ENCODE data around the gene KCNQ5.

The KCNQ5 gene

DNA sequence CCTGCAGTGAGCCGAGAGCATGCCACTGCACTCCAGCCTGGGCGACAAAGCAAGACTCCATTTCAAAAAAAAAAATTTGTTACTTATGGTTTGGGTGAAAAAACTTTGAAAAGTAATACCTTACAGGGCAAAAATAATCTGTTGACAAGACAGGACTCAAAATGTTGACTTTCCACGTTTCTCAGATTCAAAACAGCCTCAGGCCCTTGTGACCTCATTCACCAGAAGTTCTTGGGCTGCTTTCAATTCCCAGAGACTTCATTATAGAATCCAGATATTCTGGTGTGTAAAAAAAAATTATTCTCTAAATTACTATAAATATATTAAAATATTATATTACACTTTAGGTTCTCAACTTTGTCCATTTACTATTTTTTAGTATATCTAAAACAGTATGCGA is 116.2 kb downstream of the KCNQ5 start:
- TF ChIP-seq, protein P1, sequence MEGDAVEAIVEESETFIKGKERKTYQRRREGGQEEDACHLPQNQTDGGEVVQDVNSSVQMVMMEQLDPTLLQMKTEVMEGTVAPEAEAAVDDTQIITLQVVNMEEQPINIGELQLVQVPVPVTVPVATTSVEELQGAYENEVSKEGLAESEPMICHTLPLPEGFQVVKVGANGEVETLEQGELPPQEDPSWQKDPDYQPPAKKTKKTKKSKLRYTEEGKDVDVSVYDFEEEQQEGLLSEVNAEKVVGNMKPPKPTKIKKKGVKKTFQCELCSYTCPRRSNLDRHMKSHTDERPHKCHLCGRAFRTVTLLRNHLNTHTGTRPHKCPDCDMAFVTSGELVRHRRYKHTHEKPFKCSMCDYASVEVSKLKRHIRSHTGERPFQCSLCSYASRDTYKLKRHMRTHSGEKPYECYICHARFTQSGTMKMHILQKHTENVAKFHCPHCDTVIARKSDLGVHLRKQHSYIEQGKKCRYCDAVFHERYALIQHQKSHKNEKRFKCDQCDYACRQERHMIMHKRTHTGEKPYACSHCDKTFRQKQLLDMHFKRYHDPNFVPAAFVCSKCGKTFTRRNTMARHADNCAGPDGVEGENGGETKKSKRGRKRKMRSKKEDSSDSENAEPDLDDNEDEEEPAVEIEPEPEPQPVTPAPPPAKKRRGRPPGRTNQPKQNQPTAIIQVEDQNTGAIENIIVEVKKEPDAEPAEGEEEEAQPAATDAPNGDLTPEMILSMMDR (IDR thresholded peaks at IDR 0.05), result no peak
- intact Hi-C loops (cut with DNase I; ENCODE audit: low total_unique reads), result no loop called here
- no peak for DNase-seq

DNA sequence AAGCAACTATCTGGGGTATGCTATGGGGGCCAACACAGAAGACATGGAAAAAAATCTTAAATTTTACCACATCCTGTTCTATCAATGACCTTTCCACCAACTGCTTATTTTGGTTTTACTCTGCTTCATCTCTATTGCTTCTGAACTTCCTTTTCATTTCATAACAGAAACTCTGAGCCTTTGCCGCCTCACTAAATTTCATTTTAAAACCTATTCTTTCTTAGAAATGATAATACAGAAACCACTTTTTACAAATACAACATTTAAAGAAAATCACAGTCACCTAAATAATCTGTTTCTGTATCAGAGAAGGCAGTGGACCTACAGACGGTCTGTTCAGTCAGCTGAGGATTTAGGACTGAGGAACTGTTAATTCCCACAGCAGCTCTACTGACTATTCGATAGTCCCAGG is 117.5 kb downstream of the KCNQ5 start:
- H3K27me3 ChIP-seq, result no peaks in the 10 kb centered on the region
- intact Hi-C loops (cut with DNase I; ENCODE audit: low total_unique reads), result no loop called here
- H3K36me3 ChIP-seq, result no peaks in the 10 kb centered on the region
- no peak overlapping the region for H3K27ac ChIP-seq
- no peak for DNase-seq
- no peaks in the 10 kb centered on the region for H3K9me3 ChIP-seq
- peaks cover 0 to 1% (median 0%) of the 10 kb centered on the region in 4 donors for H3K4me1 ChIP-seq
- no peak overlapping the region for H3K4me3 ChIP-seq
- TF ChIP-seq, protein P1 (IDR thresholded peaks at IDR 0.05), result no peak

More for the DNA sequence above, 116.2 kb downstream of the KCNQ5 start:
- no peaks in the 10 kb centered on the region for H3K9me3 ChIP-seq
- H3K36me3 ChIP-seq, result no peaks in the 10 kb centered on the region
- H3K4me3 ChIP-seq, result no peak overlapping the region
- H3K4me1 ChIP-seq, result no peaks in the 10 kb centered on the region
- no peaks in the 10 kb centered on the region for H3K27me3 ChIP-seq
- no peak overlapping the region for H3K27ac ChIP-seq

DNA sequence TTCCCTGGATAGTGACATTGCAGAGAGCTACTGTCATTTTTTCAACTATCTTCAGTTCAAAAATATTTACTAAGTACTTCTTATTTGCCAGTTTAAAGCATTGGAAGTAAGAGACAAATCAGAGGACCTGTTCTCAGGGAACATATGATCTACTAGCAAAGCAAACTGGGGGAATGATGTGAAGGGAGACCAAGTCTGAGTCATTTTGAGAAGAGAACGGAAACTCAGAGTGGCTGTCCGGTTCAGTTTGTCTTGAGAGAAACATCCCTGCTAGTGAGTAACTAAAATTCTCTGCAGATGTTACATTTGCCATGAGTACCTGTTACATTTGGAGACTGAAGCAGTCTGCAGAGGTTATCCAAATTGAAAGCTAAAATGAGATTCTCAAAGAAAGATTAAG is 118.3 kb downstream of the KCNQ5 start:
- intact Hi-C loops (cut with DNase I; ENCODE audit: low total_unique reads), result no loop called here
- TF ChIP-seq, protein P1 (IDR thresholded peaks at IDR 0.05), result no peak
- H3K27ac ChIP-seq, result no peak overlapping the region
- H3K36me3 ChIP-seq, result no peaks in the 10 kb centered on the region
- peaks cover 0 to 9% (median 4%) of the 10 kb centered on the region in 4 donors for H3K4me1 ChIP-seq
- H3K27me3 ChIP-seq, result no peaks in the 10 kb centered on the region
- H3K4me3 ChIP-seq, result no peak overlapping the region
- no peak for DNase-seq
- no peaks in the 10 kb centered on the region for H3K9me3 ChIP-seq

DNA sequence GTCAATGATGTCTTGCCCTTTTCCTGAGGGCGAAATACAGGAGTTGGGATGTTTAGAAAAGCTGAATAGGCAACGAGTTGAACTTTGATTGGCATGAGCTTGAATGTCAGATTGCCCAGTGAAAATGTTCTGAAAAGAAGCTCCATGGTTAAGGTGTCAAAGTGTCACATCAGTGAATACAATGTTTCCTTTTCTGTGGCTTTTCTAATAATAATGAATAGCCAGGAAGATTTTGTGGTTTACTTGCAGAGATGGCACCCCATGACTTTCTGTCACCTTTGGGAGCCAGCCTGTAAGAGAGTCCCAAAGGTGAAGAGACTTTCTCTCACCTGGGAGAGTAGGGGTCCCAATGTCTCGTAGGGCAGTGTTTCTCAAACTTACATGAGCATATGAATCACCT is 119.2 kb downstream of the KCNQ5 start:
- Histone ChIP-seq H3K4me3 (no peak overlapping the region), H3K27me3 (no peaks in the 10 kb centered on the region), H3K4me1 (peaks cover 0 to 13% (median 5%) of the 10 kb centered on the region in 4 donors), H3K27ac (no peak overlapping the region), H3K36me3 (no peaks in the 10 kb centered on the region), H3K9me3 (no peaks in the 10 kb centered on the region)
- TF ChIP-seq, protein P1 (IDR thresholded peaks at IDR 0.05), result no peak
- intact Hi-C loops (cut with DNase I; ENCODE audit: low total_unique reads), result no loop called here
- DNase-seq, result no peak

DNA sequence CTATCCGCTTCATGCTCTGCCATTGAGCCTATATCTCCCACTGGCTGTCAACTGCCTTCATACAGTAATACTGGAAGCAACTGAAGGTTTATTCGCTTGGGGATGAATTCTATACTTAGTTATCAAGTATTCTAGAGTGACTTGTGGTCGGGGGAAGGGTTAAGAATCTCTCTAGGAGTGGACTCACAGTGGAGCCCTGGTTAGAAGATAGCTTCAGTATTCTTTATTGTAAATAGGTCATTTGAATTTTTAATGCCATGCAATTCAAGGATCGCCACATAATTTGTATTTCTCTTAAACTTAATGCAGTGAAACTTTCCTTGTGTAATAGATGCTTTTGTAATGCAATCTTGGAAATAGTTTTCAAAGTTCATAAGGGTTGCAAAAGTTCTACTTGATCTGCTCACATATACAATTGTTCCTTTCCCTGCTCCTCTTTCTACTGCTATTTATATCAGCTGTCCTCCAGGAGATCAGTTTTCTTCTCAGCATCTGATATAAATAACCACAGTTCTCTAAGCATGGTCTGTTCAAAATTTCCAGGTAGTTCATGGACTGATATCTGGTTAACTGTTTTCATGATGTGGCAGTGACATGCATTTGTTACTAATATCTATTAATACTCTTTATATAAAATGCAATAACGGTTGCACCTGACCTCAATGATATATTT is 120.3 kb downstream of the KCNQ5 start:
- Histone ChIP-seq H3K9me3 (no peaks in the 10 kb centered on the region), H3K27ac (no peak overlapping the region), H3K27me3 (no peaks in the 10 kb centered on the region), H3K36me3 (no peaks in the 10 kb centered on the region), H3K4me1 (peaks cover 0 to 13% (median 5%) of the 10 kb centered on the region in 4 donors), H3K4me3 (no peak overlapping the region)
- TF ChIP-seq, protein P1 (IDR thresholded peaks at IDR 0.05), result no peak
- no peak for DNase-seq
- intact Hi-C loops (cut with DNase I; ENCODE audit: low total_unique reads), result no loop called here
